Liver (tissue), 9 donors: Measurements from ENCODE around the gene RELCH. TPM values are rescaled to one million over a fixed set of nuclear protein-coding genes. Genes with fewer than 3 reads are reported as not detected.

Experiments
- DNase-seq: peaks from one replicate; pipeline ENCODE4 v3.0.0-alpha.2; 2017; ENCODE audit warnings: low spot score
- H3K27ac ChIP-seq, 2 donors: one replicate each; pipeline ENCODE4 v1.7.0; 2013; ENCODE audit warnings: inconsistent platforms in 2 of 2, low read length in 2 of 2, control low read depth in 1 of 2, low read depth in 1 of 2, mild to moderate bottlenecking in 1 of 2
- H3K27me3 ChIP-seq, 4 donors: one replicate each; pipeline versions ENCODE4 v1.6.1 to v1.7.0; 2013; ENCODE audit warnings: low read length in 3 of 4, inconsistent platforms in 1 of 4, mild to moderate bottlenecking in 1 of 4, moderate library complexity in 1 of 4; ENCODE audit not compliant: control insufficient read depth in 4 of 4, insufficient read depth in 4 of 4
- H3K36me3 ChIP-seq, 4 donors: one replicate each; pipeline versions ENCODE4 v1.6.1 to v1.7.0; 2013; ENCODE audit warnings: low read length in 3 of 4, mild to moderate bottlenecking in 3 of 4, low read depth in 1 of 4, moderate library complexity in 1 of 4; ENCODE audit not compliant: control insufficient read depth in 4 of 4, insufficient read depth in 3 of 4
- H3K4me1 ChIP-seq, 4 donors: one replicate each; pipeline versions ENCODE4 v1.6.1 to v1.7.0; 2013; ENCODE audit warnings: low read length in 3 of 4, mild to moderate bottlenecking in 3 of 4, moderate library complexity in 1 of 4; ENCODE audit not compliant: control insufficient read depth in 4 of 4, insufficient read depth in 4 of 4
- H3K4me3 ChIP-seq, 3 donors: one replicate each; pipeline versions ENCODE4 v1.6.1 to v1.7.0; 2013; ENCODE audit warnings: low read length in 3 of 3, control low read depth in 1 of 3, low read depth in 1 of 3, mild to moderate bottlenecking in 1 of 3
- H3K9ac ChIP-seq, 2 donors: one replicate each; pipeline ENCODE4 v1.7.0; 2013; ENCODE audit warnings: low read length in 2 of 2, mild to moderate bottlenecking in 2 of 2, moderate library complexity in 2 of 2, control low read depth in 1 of 2, low read depth in 1 of 2
- H3K9me3 ChIP-seq, 4 donors: one replicate each; pipeline versions ENCODE4 v1.6.1 to v1.7.0; 2013; ENCODE audit warnings: low read length in 3 of 4; ENCODE audit not compliant: control insufficient read depth in 4 of 4
- ATF3 ChIP-seq: IDR thresholded peaks from 2 replicates; pipeline ENCODE4 v1.6.1; 2016; ENCODE audit warnings: antibody characterized with exemption
- EGR1 ChIP-seq, 2 donors: IDR thresholded peaks; 2 replicates each; pipeline ENCODE4 v1.6.1; 2016 to 2018; ENCODE audit warnings: antibody characterized with exemption in 2 of 2, low read depth in 2 of 2
- GABPA ChIP-seq, 2 donors: IDR thresholded peaks in 1 of 2; conservative IDR thresholded peaks in 1 of 2; 2 replicates each; pipeline ENCODE4 v1.6.1; 2016; ENCODE audit warnings: antibody characterized with exemption in 2 of 2, mild to moderate bottlenecking in 1 of 2, moderate library complexity in 1 of 2
- HNF4G ChIP-seq: IDR thresholded peaks from 2 replicates; pipeline ENCODE4 v1.6.1; 2016; ENCODE audit warnings: antibody characterized with exemption
- JUND ChIP-seq, 2 donors: IDR thresholded peaks; 2 replicates each; pipeline ENCODE4 v1.6.1; 2016; ENCODE audit warnings: antibody characterized with exemption in 2 of 2
- NR2F2 ChIP-seq: IDR thresholded peaks from 2 replicates; pipeline ENCODE4 v1.6.1; 2016; ENCODE audit warnings: antibody characterized with exemption
- RAD21 ChIP-seq, 2 donors: IDR thresholded peaks; 2 replicates each; pipeline ENCODE4 v1.6.1; 2016; ENCODE audit warnings: antibody characterized with exemption in 2 of 2, mild to moderate bottlenecking in 2 of 2
- SP1 ChIP-seq: IDR thresholded peaks from 2 replicates; pipeline ENCODE4 v1.6.1; 2018; ENCODE audit warnings: antibody characterized with exemption, mild to moderate bottlenecking
- YY1 ChIP-seq: IDR thresholded peaks from 2 replicates; pipeline ENCODE4 v1.6.1; 2016; ENCODE audit warnings: antibody characterized with exemption, mild to moderate bottlenecking
- WGBS: extraction: QIAGEN DNeasy Blood & Tissue Kit; methylation state at CpG from one replicate; pipeline ENCODE4 v1.1.7; 2013; 5-methylcytosine and 5-hydroxymethylcytosine counted together
- polyA plus RNA-seq, 2 donors: library from polyadenylated mRNA; stranded (reverse) in 1 of 2; unstranded in 1 of 2; fragments of 200-250 nt in 1 of 2; fragments of >200 nt in 1 of 2; fragmentation: Nextera tagmentation in 1 of 2; extraction: Ambion mirVana in 1 of 2; gene quantifications; one replicate each; pipeline versions ENCODE4 v1.2.1 to v1.2.3, GENCODE V29; 2013 to 2015
- total RNA-seq, 2 donors: library from RNA; depleted of rRNA; stranded (reverse); fragments of >200 nt; gene quantifications; one replicate each; pipeline ENCODE4 v1.2.3, GENCODE V29; 2014
- TF ChIP-seq, protein P1 (sequence below): fragments of 150-350 bp; IDR thresholded peaks from 2 replicates; pipeline ENCODE4 v1.5.1; 2017; ENCODE audit warnings: improper control_type of control experiment, low read depth, low read length; ENCODE audit not compliant: missing input control
- TF ChIP-seq, protein P2 (sequence below): IDR thresholded peaks from 2 replicates; pipeline ENCODE4 v1.6.1; 2016; ENCODE audit warnings: antibody characterized with exemption
- TF ChIP-seq, protein P3 (sequence below): IDR thresholded peaks from 2 replicates; pipeline ENCODE4 v1.6.1; 2016; ENCODE audit warnings: antibody characterized with exemption, mild to moderate bottlenecking
- TF ChIP-seq, protein P4 (sequence below): IDR thresholded peaks from 2 replicates; pipeline ENCODE4 v1.6.1; 2016; ENCODE audit warnings: antibody characterized with exemption
- donor health status: healthy.
- donor health status: healthy.
- donor health status: healthy.
- donor health status: healthy.
- donor health status: healthy.

The RELCH gene
- total and polyA plus RNA-seq, 4 donors, result 4.3 to 21.7 (median 11.0) TPM

DNA sequence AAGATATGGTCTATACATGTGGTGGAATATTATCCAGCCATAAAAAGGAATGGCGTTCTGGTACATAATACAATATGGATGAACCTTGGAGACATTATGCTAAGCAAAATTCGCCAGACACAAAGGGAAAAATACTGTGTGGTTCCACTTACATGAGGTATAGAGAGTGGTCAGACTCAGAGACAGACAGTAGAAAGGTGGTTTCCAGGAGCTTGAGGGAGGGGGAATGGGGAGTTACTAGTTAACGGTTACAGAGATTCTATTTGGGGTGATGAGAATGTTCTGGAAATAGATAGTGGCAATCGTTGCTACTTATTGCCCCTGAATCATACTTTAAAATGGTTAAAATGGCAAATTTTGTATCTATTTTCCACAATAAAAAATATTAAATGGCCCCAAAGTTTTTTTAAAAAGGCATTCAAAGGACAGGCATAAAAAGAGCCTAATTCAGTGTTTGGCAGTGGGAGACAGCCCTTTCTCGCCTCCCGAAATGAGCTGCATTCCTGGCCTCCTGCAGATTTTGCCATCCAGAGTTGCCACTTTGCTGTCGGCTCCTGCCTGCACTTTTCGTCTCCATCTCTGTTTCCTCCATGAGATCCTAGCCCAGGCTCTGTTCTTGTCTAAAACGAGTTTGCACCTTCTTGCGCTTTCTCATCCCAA, 151.5 kb downstream of the RELCH start (continued):
- TF ChIP-seq, protein P1, sequence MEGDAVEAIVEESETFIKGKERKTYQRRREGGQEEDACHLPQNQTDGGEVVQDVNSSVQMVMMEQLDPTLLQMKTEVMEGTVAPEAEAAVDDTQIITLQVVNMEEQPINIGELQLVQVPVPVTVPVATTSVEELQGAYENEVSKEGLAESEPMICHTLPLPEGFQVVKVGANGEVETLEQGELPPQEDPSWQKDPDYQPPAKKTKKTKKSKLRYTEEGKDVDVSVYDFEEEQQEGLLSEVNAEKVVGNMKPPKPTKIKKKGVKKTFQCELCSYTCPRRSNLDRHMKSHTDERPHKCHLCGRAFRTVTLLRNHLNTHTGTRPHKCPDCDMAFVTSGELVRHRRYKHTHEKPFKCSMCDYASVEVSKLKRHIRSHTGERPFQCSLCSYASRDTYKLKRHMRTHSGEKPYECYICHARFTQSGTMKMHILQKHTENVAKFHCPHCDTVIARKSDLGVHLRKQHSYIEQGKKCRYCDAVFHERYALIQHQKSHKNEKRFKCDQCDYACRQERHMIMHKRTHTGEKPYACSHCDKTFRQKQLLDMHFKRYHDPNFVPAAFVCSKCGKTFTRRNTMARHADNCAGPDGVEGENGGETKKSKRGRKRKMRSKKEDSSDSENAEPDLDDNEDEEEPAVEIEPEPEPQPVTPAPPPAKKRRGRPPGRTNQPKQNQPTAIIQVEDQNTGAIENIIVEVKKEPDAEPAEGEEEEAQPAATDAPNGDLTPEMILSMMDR, result no peak
- no peak for TF ChIP-seq YY1
- TF ChIP-seq, protein P2, sequence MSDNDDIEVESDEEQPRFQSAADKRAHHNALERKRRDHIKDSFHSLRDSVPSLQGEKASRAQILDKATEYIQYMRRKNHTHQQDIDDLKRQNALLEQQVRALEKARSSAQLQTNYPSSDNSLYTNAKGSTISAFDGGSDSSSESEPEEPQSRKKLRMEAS, result no peak
- TF ChIP-seq HNF4G, result no peak
- no peak for TF ChIP-seq NR2F2

DNA sequence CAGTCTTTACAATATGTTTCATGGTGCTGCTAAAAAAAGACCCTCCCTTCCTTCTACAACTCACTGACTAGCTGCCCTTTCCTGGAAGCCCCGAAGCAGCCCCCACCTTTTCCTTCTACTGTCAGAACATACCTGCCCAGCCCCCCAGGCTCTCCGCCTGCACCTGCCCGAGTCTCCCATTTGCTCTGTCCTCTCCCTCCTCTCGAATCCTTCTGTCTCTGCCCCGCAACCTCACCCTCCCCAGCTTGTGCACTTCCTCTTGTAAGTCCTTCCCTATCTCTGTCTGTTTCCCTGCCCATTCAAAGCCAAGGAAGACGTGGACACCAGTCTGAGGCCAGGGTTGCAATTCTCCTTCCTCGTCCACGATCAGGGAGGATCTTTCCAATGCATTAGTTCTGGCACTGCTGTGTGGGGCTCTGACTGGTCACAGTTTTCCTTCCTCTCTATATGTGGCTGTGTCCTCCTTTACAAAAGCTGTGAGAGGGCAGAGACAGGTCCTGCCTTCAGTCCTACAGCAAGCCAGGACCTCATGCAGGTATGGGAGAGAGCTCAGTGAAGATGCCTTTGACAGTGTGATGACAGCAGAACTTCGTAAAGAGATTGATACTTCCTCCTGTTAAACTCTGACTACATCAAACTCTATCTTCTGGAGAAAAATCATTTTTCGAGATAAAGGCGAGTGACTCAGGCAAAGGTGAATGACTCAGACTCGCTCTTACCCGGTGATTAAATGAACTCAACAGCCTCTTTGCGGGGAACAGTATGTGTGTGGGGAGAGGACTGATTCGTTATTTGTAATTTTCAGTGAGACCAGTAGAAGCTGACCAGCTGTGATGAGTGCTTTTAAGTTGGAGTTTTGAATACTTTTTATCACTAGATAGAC, 152.3 kb downstream of the RELCH start:
- Histone ChIP-seq H3K36me3 (no peaks in the 10 kb centered on the region), H3K9ac (no peak overlapping the region), H3K27me3 (no peaks in the 10 kb centered on the region), H3K4me3 (no peak overlapping the region), H3K27ac (no peak overlapping the region), H3K4me1 (no peaks in the 10 kb centered on the region), H3K9me3 (no peaks in the 10 kb centered on the region)
- DNase-seq, result no peak
- TF ChIP-seq ATF3 (no peak), EGR1 (IDR thresholded peaks at IDR 0.05; ENCODE audit: low read depth in 2 of 2) (no peak), NR2F2 (no peak), JUND (IDR thresholded peaks at IDR 0.05) (no peak), GABPA (IDR thresholded peaks at IDR 0.05 in 1 of 2, conservative IDR thresholded peaks at IDR 0.05 in 1 of 2) (no peak), RAD21 (IDR thresholded peaks at IDR 0.05) (no peak), SP1 (no peak)
- TF ChIP-seq, protein P3, sequence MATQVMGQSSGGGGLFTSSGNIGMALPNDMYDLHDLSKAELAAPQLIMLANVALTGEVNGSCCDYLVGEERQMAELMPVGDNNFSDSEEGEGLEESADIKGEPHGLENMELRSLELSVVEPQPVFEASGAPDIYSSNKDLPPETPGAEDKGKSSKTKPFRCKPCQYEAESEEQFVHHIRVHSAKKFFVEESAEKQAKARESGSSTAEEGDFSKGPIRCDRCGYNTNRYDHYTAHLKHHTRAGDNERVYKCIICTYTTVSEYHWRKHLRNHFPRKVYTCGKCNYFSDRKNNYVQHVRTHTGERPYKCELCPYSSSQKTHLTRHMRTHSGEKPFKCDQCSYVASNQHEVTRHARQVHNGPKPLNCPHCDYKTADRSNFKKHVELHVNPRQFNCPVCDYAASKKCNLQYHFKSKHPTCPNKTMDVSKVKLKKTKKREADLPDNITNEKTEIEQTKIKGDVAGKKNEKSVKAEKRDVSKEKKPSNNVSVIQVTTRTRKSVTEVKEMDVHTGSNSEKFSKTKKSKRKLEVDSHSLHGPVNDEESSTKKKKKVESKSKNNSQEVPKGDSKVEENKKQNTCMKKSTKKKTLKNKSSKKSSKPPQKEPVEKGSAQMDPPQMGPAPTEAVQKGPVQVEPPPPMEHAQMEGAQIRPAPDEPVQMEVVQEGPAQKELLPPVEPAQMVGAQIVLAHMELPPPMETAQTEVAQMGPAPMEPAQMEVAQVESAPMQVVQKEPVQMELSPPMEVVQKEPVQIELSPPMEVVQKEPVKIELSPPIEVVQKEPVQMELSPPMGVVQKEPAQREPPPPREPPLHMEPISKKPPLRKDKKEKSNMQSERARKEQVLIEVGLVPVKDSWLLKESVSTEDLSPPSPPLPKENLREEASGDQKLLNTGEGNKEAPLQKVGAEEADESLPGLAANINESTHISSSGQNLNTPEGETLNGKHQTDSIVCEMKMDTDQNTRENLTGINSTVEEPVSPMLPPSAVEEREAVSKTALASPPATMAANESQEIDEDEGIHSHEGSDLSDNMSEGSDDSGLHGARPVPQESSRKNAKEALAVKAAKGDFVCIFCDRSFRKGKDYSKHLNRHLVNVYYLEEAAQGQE, result no peak
- TF ChIP-seq, protein P2, result no peak
- TF ChIP-seq, protein P4, sequence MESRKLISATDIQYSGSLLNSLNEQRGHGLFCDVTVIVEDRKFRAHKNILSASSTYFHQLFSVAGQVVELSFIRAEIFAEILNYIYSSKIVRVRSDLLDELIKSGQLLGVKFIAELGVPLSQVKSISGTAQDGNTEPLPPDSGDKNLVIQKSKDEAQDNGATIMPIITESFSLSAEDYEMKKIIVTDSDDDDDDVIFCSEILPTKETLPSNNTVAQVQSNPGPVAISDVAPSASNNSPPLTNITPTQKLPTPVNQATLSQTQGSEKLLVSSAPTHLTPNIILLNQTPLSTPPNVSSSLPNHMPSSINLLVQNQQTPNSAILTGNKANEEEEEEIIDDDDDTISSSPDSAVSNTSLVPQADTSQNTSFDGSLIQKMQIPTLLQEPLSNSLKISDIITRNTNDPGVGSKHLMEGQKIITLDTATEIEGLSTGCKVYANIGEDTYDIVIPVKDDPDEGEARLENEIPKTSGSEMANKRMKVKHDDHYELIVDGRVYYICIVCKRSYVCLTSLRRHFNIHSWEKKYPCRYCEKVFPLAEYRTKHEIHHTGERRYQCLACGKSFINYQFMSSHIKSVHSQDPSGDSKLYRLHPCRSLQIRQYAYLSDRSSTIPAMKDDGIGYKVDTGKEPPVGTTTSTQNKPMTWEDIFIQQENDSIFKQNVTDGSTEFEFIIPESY, result no peak
- TF ChIP-seq, protein P1, result no peak
- WGBS, result 67% methylated on average over 15 of the region's 15 CpGs
